Aorta (tissue), 5 donors: ENCODE results near the gene EZR. TPM values are rescaled to one million over a fixed set of nuclear protein-coding genes. Genes with fewer than 3 reads are reported as not detected.

Source experiments
- ATAC-seq: fragments of 200-7000 bp; cut with Tn5 transposase; one replicate; pipeline ENCODE4 v1.9.1; 2022; ENCODE audit warnings: moderate library complexity; ENCODE audit not compliant: low FRiP score
- DNase-seq, 2 donors: peaks; one replicate each; pipeline ENCODE4 v3.0.0-alpha.2; 2020
- H3K27ac ChIP-seq, 2 donors: one replicate each; pipeline ENCODE4 v1.5.1; 2013; ENCODE audit warnings: low read length in 2 of 2, mild to moderate bottlenecking in 2 of 2, moderate library complexity in 2 of 2, control low read depth in 1 of 2, inconsistent platforms in 1 of 2, low read depth in 1 of 2
- H3K27me3 ChIP-seq, 2 donors: one replicate each; pipeline ENCODE4 v1.6.1; 2013; ENCODE audit warnings: control low read depth in 1 of 2, low read length in 1 of 2, mild to moderate bottlenecking in 1 of 2, moderate library complexity in 1 of 2; ENCODE audit not compliant: insufficient read depth in 2 of 2, control insufficient read depth in 1 of 2
- H3K36me3 ChIP-seq, 2 donors: one replicate each; pipeline ENCODE4 v1.6.1; 2013; ENCODE audit warnings: control low read depth in 1 of 2, low read length in 1 of 2, mild to moderate bottlenecking in 1 of 2; ENCODE audit not compliant: insufficient read depth in 2 of 2, control insufficient read depth in 1 of 2
- H3K4me1 ChIP-seq, 2 donors: one replicate each; pipeline ENCODE4 v1.6.1; 2013; ENCODE audit warnings: low read length in 2 of 2, control low read depth in 1 of 2, mild to moderate bottlenecking in 1 of 2, moderate library complexity in 1 of 2; ENCODE audit not compliant: insufficient read depth in 2 of 2, control insufficient read depth in 1 of 2
- H3K4me3 ChIP-seq, 2 donors: one replicate each; pipeline ENCODE4 v1.5.1; 2013; ENCODE audit warnings: low read length in 2 of 2, control low read depth in 1 of 2, mild to moderate bottlenecking in 1 of 2
- H3K9me3 ChIP-seq: one replicate; pipeline ENCODE4 v1.6.1; 2013; ENCODE audit warnings: mild to moderate bottlenecking, low read length; ENCODE audit not compliant: control insufficient read depth
- WGBS, 2 donors: extraction: QIAGEN DNeasy Blood & Tissue Kit; methylation state at CpG; one replicate each; pipeline ENCODE4 v1.1.7; 2013; 5-methylcytosine and 5-hydroxymethylcytosine counted together
- intact Hi-C, 2 donors: fragments of 100-400 bp; cut with DNase I; formaldehyde crosslinking; loops; one replicate each; pipeline versions ENCODE4 v1.14.2 to v1.15.0; 2022
- polyA plus RNA-seq, 2 donors: library from polyadenylated mRNA; stranded (reverse); fragments of 200-250 nt; gene quantifications; one replicate each; pipeline ENCODE4 v1.2.3, GENCODE V29; 2013
- total RNA-seq, 2 donors: library from RNA; stranded (reverse); fragmentation: NEBNext Ultra II Directional; extraction: Animal tissue kit (Norgen Biotek cat#: 25700); gene quantifications; one replicate each; pipeline ENCODE4 v1.2.1, GENCODE V29; 2021
- donor health status: healthy with polysubstance abuse.
- donor health status: Bipolar disorder and iron deficiency.
- donor health status: DM: no; HTN: no; CAD: no.
- donor health status: DM: no; HTN: no; CAD: no.
- donor health status: DM: yes; HTN: yes; CAD: no.

Gene EZR
- total and polyA plus RNA-seq, 4 donors, result 13.4 to 127 (median 50.5) TPM

DNA sequence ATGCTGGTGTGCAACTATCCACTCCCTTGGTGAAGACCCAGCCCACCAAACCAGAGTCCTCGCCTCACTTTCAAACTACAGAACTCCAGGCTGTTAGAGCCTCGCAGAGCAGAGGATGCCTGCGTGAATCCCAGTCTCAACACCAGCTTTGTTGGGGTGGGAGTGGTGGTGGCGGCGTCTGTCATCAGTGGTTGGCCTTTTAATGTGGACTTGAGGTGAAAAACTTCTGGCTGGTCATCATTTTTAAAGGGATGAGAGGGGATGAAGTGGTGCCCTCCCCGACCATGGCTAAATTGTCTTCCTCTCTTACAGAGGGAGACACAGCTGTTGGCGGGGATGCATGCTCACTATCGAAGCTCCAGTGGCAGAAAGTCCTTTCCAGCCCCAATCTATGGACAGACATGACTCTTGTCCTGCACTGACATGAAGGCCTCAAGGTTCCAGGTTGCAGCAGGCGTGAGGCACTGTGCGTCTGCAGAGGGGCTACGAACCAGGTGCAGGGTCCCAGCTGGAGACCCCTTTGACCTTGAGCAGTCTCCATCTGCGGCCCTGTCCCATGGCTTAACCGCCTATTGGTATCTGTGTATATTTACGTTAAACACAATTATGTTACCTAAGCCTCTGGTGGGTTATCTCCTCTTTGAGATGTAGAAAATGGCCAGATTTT lies 54.9 kb downstream of the EZR start:
- no peak overlapping the region for H3K4me3 ChIP-seq
- no peaks in the 10 kb centered on the region for H3K4me1 ChIP-seq
- ATAC-seq (no peak), DNase-seq (no peak)
- no peaks in the 10 kb centered on the region for H3K27me3 ChIP-seq
- 96 to 97% methylated on average over 14 of the region's 14 CpGs for WGBS, 2 donors
- H3K9me3 ChIP-seq, result no peaks in the 10 kb centered on the region
- intact Hi-C loops, result no loop called here
- H3K27ac ChIP-seq, result no peak overlapping the region
- H3K36me3 ChIP-seq, result peaks cover 0 to 3% of the 10 kb centered on the region in 2 donors

DNA sequence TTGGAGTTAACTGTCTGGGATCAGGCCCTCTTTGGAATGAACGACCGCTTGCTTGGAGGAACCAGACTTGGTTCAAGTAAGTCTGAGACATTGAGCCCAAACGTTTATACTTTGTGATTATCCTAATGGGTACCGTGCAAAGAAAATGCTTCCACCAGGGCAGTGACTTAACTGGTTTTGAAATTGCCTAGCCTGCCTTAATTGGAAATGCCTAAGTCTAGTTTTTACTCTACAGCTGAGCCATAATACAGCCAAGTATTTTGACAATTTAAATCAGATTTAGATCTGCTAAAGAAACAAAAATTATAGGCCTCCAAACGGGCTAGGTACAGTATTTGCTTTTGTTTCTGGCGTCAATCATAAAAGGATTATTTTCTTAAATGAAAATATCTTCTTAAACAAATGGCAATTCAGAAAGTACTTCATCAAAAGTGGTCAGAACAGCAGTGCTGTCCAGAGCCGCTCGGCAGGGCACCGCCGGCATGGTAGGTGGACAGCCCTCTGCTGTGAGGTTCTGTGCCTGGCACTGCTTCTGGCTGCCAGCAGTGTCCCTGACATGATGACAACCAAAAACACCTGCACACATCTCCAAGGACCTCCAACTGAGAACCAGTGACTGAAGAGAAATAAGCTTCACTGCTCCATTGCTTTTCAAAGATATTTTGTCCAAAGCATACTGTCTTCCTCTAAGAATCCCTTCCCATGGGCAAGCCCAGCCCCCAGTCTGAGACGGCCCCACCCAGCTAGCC lies 55.6 kb downstream of the EZR start:
- no peaks in the 10 kb centered on the region for H3K36me3 ChIP-seq

GRCh38 chr6:158762787-158763433 lies 56.3 kb downstream of the EZR start:
- no peak overlapping the region for H3K4me3 ChIP-seq
- DNase-seq (no peak), ATAC-seq (peak; percentile 13)
- no peaks in the 10 kb centered on the region for H3K36me3 ChIP-seq
- H3K27me3 ChIP-seq, result no peaks in the 10 kb centered on the region
- 39 to 48% methylated on average over 12 of the region's 12 CpGs for WGBS, 2 donors
- no peaks in the 10 kb centered on the region for H3K4me1 ChIP-seq
- intact Hi-C loops, result loop anchor here in 1 of 2 donors (2.0 kb wide), 1 partner anchor 54 kb away; no protein-coding TSS in a partner anchor
- H3K9me3 ChIP-seq, result no peaks in the 10 kb centered on the region
- peak overlapping the region in 1 of 2 donors; percentile 28 for H3K27ac ChIP-seq

More for the DNA sequence above, 55.6 kb downstream of the EZR start:
- DNase-seq (no peak), ATAC-seq (no peak)
- no peaks in the 10 kb centered on the region for H3K9me3 ChIP-seq
- no peaks in the 10 kb centered on the region for H3K27me3 ChIP-seq
- intact Hi-C loops, result loop anchor here in 1 of 2 donors (2.0 kb wide), 1 partner anchor 53 kb away; no protein-coding TSS in a partner anchor
- WGBS, 2 donors, result 17 to 22% methylated on average over 11 of the region's 11 CpGs
- H3K4me3 ChIP-seq, result no peak overlapping the region
- no peaks in the 10 kb centered on the region for H3K4me1 ChIP-seq
- H3K27ac ChIP-seq, result peak overlapping the region in 1 of 2 donors; percentile 28

DNA sequence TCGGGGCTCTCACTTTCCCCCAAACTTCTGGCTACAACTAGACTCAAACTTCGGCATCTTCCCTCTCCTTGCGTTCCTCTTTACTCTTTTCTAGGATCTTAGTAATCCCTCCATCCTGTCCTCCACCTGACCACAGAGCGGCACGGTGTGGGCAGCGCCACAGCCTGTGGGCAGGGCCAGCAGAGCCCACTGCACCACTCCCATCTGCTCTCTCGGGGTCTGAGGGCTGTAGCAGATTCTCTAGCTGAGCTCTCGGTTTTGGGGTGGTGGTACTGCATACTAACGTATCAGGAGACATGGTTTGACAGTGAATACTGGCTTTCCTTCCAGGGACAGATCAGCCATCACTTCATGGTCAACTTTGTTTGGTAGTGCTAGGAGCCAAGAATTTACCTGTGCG lies 57.4 kb downstream of the EZR start:
- 96 to 97% methylated on average over 10 of the region's 10 CpGs for WGBS, 2 donors
- ATAC-seq (no peak), DNase-seq (no peak)
- Histone ChIP-seq H3K4me3 (no peak overlapping the region), H3K27ac (no peak overlapping the region), H3K27me3 (no peaks in the 10 kb centered on the region), H3K4me1 (no peaks in the 10 kb centered on the region), H3K9me3 (no peaks in the 10 kb centered on the region), H3K36me3 (no peaks in the 10 kb centered on the region)
- intact Hi-C loops, result loop anchor here in 1 of 2 donors (2.0 kb wide), 1 partner anchor 55 kb away; no protein-coding TSS in a partner anchor

DNA sequence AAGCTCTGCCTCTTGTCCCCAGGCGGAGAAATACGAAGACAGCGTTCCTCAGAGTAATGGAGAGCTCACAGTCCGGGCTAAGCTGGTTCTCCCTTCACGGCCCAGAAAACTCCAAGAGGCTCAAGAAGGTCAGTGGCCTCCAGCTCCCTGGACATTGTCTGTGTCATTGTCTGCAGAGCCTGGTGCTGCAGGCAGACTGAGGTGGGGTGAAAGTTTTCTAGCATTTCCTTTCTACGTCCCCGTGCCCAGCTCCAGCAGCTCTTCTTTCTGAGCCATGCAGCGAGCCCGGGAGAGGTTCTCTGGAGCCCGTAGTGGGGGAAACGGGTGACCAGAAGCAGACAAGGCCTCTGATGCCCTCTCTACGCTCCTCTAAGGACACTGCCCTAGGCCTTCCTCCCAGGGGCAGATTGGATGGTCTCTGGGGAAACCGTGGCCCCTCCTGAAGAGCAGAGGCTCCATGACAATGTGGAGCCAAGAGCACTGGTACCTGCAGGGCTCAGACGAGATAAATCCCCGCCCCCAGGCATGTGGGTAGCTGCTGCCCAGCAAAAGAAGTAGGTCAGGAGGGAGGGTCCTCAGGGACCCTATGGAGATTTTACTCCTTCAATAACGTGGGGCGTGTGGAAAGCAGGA lies 58.4 kb downstream of the EZR start:
- Histone ChIP-seq H3K27ac (no peak overlapping the region), H3K36me3 (no peaks in the 10 kb centered on the region), H3K27me3 (no peaks in the 10 kb centered on the region), H3K9me3 (no peaks in the 10 kb centered on the region), H3K4me1 (no peaks in the 10 kb centered on the region), H3K4me3 (no peak overlapping the region)
- intact Hi-C loops, result no loop called here
- ATAC-seq, result no peak
- no peak for DNase-seq
- WGBS, 2 donors, result 88% methylated on average over 17 of the region's 17 CpGs

DNA sequence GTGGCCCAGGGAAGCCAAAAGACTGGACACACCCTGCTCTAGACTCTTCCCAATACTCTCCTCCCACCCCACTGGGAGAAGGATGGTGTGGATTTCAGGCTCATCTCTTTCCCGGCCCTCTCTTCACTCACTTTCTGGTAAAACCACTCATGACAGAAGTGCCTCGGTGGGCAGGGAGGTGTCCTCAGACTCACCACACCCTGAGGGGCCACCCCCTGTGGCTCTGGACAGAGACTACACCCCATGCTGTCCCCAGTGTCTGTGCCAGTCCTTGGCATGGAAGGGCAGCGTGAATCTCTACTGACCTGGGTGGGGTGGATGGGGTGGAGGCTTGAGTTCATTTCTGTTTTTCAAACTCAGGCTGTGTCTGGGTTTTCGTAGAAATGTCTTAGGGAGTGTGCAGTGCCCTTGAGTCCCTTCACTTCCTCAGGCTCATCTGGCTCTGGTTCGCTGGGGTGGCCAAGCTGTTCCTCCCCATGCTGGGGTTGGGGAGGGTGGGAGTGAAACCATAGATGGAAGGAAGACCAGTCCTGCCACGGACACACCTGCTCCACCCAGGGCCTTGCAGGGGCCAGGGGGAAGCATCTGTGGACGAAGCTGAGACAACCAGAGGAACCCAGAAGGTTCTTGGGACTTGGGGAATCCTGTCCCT lies 59.1 kb downstream of the EZR start:
- ATAC-seq (no peak), DNase-seq (no peak)
- no peaks in the 10 kb centered on the region for H3K36me3 ChIP-seq
- no peaks in the 10 kb centered on the region for H3K27me3 ChIP-seq
- no peak overlapping the region for H3K4me3 ChIP-seq
- intact Hi-C loops, result no loop called here
- no peak overlapping the region for H3K27ac ChIP-seq
- no peaks in the 10 kb centered on the region for H3K4me1 ChIP-seq
- WGBS, 2 donors, result 87 to 94% methylated on average over 7 of the region's 7 CpGs
- H3K9me3 ChIP-seq, result no peaks in the 10 kb centered on the region

GRCh38 chr6:158758941-158759479 lies 60.2 kb downstream of the EZR start:
- no peak overlapping the region for H3K27ac ChIP-seq
- 94 to 96% methylated on average over 16 to 18 of the region's 18 CpGs for WGBS, 2 donors
- H3K9me3 ChIP-seq, result no peaks in the 10 kb centered on the region
- ATAC-seq (no peak), DNase-seq (no peak)
- intact Hi-C loops, result no loop called here
- no peak overlapping the region for H3K4me3 ChIP-seq
- H3K27me3 ChIP-seq, result no peaks in the 10 kb centered on the region
- H3K4me1 ChIP-seq, result no peaks in the 10 kb centered on the region
- no peaks in the 10 kb centered on the region for H3K36me3 ChIP-seq

DNA sequence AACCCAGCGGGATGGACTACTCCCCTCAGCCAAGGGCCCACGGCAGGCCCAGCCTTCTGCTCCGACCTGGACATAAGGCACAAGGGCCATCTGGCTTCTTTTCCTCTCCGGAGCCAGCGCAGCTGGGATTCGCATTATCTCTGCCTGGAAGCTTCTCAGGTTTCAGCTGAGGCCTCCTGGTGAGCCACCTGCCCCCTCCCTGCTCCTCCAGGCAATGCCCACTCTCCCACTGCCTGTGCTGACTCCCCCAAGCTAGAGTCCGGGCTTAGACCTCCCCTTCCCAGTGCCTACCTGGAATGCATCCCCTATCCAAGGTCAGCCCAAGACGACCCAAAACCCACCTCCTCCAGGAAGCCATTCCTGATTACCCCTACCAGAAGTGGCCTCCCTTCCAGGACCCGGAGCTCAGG lies 60.7 kb downstream of the EZR start:
- 90 to 93% methylated on average over 9 of the region's 9 CpGs for WGBS, 2 donors
- Histone ChIP-seq H3K4me3 (no peak overlapping the region), H3K36me3 (no peaks in the 10 kb centered on the region), H3K4me1 (no peaks in the 10 kb centered on the region), H3K27ac (no peak overlapping the region), H3K9me3 (no peaks in the 10 kb centered on the region), H3K27me3 (no peaks in the 10 kb centered on the region)
- ATAC-seq (no peak), DNase-seq (no peak)
- intact Hi-C loops, result no loop called here
